WERI-Rb-1 (cell line): ENCODE data around the gene MYRF.
A peak's percentile ranks its signal among the peaks of the same experiment; 100 is the strongest.

Source experiments
- DNase-seq: peaks from one replicate; pipeline ENCODE4 v3.0.0-alpha.2; 2020
- H3K27ac ChIP-seq: fragments of 250-450 bp; sonication (Bioruptor Pico); 2 replicates; pipeline ENCODE4 v1.5.1; 2020; ENCODE audit warnings: mild to moderate bottlenecking, moderate library complexity
- H3K27me3 ChIP-seq: fragments of 250-450 bp; sonication (Bioruptor Pico); 2 replicates; pipeline ENCODE4 v1.5.1; 2021; ENCODE audit warnings: mild to moderate bottlenecking, low read depth, moderate library complexity; ENCODE audit not compliant: insufficient read depth, severe bottlenecking
- H3K36me3 ChIP-seq: fragments of 250-450 bp; sonication (Bioruptor Pico); 2 replicates; pipeline ENCODE4 v1.5.1; 2020; ENCODE audit warnings: mild to moderate bottlenecking, moderate library complexity
- H3K4me3 ChIP-seq: 2 replicates; pipeline ENCODE4 v1.5.1; 2011; ENCODE audit warnings: low read depth, mild to moderate bottlenecking, control low read depth, low read length
- H3K9me3 ChIP-seq: fragments of 250-450 bp; sonication (Bioruptor Pico); 2 replicates; pipeline ENCODE4 v1.5.1; 2021; ENCODE audit warnings: mild to moderate bottlenecking, moderate library complexity; ENCODE audit not compliant: severe bottlenecking
- CTCF ChIP-seq: IDR thresholded peaks from 2 replicates; pipeline ENCODE4 v1.5.1; 2011; ENCODE audit warnings: low read depth, mild to moderate bottlenecking, control low read depth, inconsistent platforms, low read length

Gene MYRF

DNA sequence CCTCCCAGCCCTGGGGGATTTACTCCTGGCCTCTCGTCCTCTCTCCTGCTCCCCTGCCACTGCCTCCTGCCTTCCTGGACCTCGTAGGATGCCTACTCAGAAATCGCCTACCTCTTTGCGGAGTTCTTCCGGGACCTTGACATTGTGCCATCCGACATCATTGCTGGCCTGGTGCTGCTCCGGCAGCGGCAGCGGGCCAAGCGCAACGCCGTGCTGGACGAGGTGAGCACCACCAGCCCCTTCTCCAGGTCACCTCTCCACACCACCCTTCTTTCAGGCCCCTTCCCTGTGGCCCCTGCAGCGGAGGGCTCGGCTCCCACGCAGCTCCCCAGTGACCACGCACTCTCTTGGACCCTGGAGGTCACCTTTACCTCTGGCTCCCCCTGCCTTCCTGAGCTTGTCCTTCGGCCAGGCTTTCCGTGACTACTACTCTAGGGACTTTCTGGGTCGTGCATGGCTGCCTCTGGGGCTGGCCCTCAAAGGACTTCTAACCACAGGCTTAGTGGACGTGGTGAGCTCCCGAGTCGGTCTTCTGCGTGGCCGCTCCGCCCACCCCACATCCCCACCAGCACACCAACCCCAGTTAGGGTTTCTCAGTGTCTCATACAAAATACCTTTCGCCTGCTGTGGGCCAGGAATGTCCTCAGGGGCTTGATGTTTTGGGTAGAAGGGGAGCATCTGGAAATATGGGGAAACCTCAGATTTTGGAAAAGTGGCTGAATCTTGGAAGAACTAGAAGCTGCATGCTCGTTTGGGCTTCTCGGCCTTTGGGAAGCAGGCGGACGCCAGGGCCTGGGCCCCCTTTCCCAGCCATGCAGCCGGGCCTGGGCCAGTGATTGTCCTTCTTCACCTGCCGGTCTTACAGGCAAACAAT lies 24.1 kb upstream of the MYRF start:
- H3K4me3 ChIP-seq, result no peak overlapping the region

DNA sequence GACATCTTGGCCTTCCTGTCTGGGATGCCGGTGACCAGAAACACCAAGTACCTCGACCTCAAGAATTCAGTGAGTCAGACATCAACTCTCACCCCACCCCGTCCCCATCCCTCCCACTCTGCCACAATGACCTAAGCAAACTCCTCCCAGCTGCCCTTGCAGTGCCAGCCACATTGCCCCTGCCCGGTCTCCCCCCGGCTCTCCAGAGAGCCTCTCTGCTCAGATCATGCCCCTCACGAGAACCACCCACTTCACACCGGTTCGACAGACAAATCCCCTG lies 23.6 kb upstream of the MYRF start:
- Histone ChIP-seq H3K27ac (no peak overlapping the region), H3K4me3 (no peak overlapping the region), H3K9me3 (no peaks in the 10 kb centered on the region), H3K36me3 (no peaks in the 10 kb centered on the region), H3K27me3 (no peaks in the 10 kb centered on the region)
- no peak for TF ChIP-seq CTCF
- DNase-seq, result no peak

More for the DNA sequence above, 24.1 kb upstream of the MYRF start:
- TF ChIP-seq CTCF, result peak; percentile 45
- no peaks in the 10 kb centered on the region for H3K9me3 ChIP-seq
- no peaks in the 10 kb centered on the region for H3K36me3 ChIP-seq
- no peaks in the 10 kb centered on the region for H3K27me3 ChIP-seq
- DNase-seq, result peak; percentile 52
- H3K27ac ChIP-seq, result no peak overlapping the region

- H3K36me3 ChIP-seq, result no peaks in the 10 kb centered on the region
- H3K27ac ChIP-seq, result no peak overlapping the region
- no peak for TF ChIP-seq CTCF
- no peaks in the 10 kb centered on the region for H3K9me3 ChIP-seq
- DNase-seq, result no peak
- no peaks in the 10 kb centered on the region for H3K27me3 ChIP-seq
- H3K4me3 ChIP-seq, result no peak overlapping the region
Measured at GRCh38 chr11:61730240-61730994, 22.0 kb upstream of the MYRF start.

GRCh38 chr11:61731211-61731951 lies 21.1 kb upstream of the MYRF start:
- TF ChIP-seq CTCF, result no peak
- Histone ChIP-seq H3K4me3 (no peak overlapping the region), H3K36me3 (no peaks in the 10 kb centered on the region), H3K9me3 (no peaks in the 10 kb centered on the region), H3K27ac (no peak overlapping the region), H3K27me3 (no peaks in the 10 kb centered on the region)
- DNase-seq, result no peak

GRCh38 chr11:61731952-61732675 lies 20.3 kb upstream of the MYRF start:
- no peak overlapping the region for H3K4me3 ChIP-seq

More at GRCh38 chr11:61731952-61732675, 20.3 kb upstream of the MYRF start:
- TF ChIP-seq CTCF, result no peak
- Histone ChIP-seq H3K9me3 (no peaks in the 10 kb centered on the region), H3K27me3 (no peaks in the 10 kb centered on the region), H3K36me3 (no peaks in the 10 kb centered on the region), H3K27ac (no peak overlapping the region)
- DNase-seq, result no peak
